CD4-positive, alpha-beta T cell (primary cell): ENCODE results near the gene GALE. TPM values are rescaled to one million over a fixed set of nuclear protein-coding genes. Genes with fewer than 3 reads are reported as not detected.
A peak's percentile ranks its signal among the peaks of the same experiment; 100 is the strongest.

Experiments used
- ATAC-seq: fragments of 200-7000 bp; cut with Tn5 transposase; one replicate; pipeline ENCODE4 v1.10.0; 2022; ENCODE audit warnings: mild to moderate bottlenecking; ENCODE audit not compliant: poor library complexity
- CTCF ChIA-PET: fragments of 350-600 bp; sonication (Branson Sonifier 250); formaldehyde crosslinking; loops from one replicate; lab custom pipeline; 2021; ENCODE audit warnings: antibody characterized with exemption, inconsistent platforms; lab: Charles Lee
- POLR2A ChIA-PET: fragments of 350-600 bp; sonication (Branson Sonifier 250); formaldehyde crosslinking; loops from one replicate; lab custom pipeline; 2021; ENCODE audit warnings: antibody characterized with exemption, inconsistent platforms; lab: Charles Lee
- DNase-seq, 14 experiments: peaks; one replicate each; pipeline ENCODE4 v3.0.0-alpha.2; 2013 to 2020; ENCODE audit warnings: mixed read lengths in 2 of 14
- H3K27ac ChIP-seq, 2 donors: one replicate each; pipeline versions ENCODE4 v1.5.1 to v1.7.0; 2013; ENCODE audit warnings: low read length in 2 of 2, low read depth in 1 of 2, mild to moderate bottlenecking in 1 of 2
- H3K27me3 ChIP-seq, 2 experiments: 1 replicate in 1 of 2; 2 replicates in 1 of 2; pipeline versions ENCODE4 v1.6.1 to v1.7.0; 2013; ENCODE audit warnings: low read length in 2 of 2, control low read depth in 1 of 2, mild to moderate bottlenecking in 1 of 2, moderate library complexity in 1 of 2; ENCODE audit not compliant: insufficient read depth in 2 of 2, control insufficient read depth in 1 of 2
- H3K36me3 ChIP-seq: one replicate; pipeline ENCODE4 v1.6.1; 2013; ENCODE audit warnings: low read length, control low read depth; ENCODE audit not compliant: insufficient read depth
- H3K4me1 ChIP-seq: one replicate; pipeline ENCODE4 v1.6.1; 2013; ENCODE audit warnings: low read length, control low read depth; ENCODE audit not compliant: insufficient read depth
- H3K4me3 ChIP-seq: one replicate; pipeline ENCODE4 v1.5.1; 2013; ENCODE audit warnings: mild to moderate bottlenecking, low read length, moderate library complexity
- H3K9me3 ChIP-seq, 2 experiments: 1 replicate in 1 of 2; 2 replicates in 1 of 2; pipeline versions ENCODE4 v1.6.1 to v1.7.0; 2013; ENCODE audit warnings: low read length in 2 of 2, mild to moderate bottlenecking in 2 of 2, control low read depth in 1 of 2, moderate library complexity in 1 of 2; ENCODE audit not compliant: control insufficient read depth in 1 of 2, insufficient read depth in 1 of 2
- H3K27ac Mint-ChIP-seq: one replicate; pipeline ENCODE4 v1.8.0; 2020; ENCODE audit warnings: mixed read lengths
- H3K27me3 Mint-ChIP-seq: one replicate; pipeline ENCODE4 v1.8.0; 2021; ENCODE audit warnings: mixed read lengths
- H3K36me3 Mint-ChIP-seq: one replicate; pipeline ENCODE4 v1.8.0; 2021; ENCODE audit warnings: low read depth, mixed read lengths
- H3K4me1 Mint-ChIP-seq: one replicate; pipeline ENCODE4 v1.8.0; 2021; ENCODE audit warnings: low read depth, mixed read lengths
- H3K4me3 Mint-ChIP-seq: one replicate; pipeline ENCODE4 v1.8.0; 2020; ENCODE audit warnings: mild to moderate bottlenecking, mixed read lengths
- H3K9me3 Mint-ChIP-seq: one replicate; pipeline ENCODE4 v1.8.0; 2020; ENCODE audit warnings: mixed read lengths
- CTCF ChIP-seq: fragments of 200-600 bp; IDR thresholded peaks from one replicate; pipeline ENCODE4 v1.8.0; 2022; ENCODE audit warnings: antibody characterized with exemption, mild to moderate bottlenecking
- intact Hi-C, 2 experiments: fragments of 100-400 bp; cut with DNase I in 1 of 2; cut with micrococcal nuclease in 1 of 2; formaldehyde crosslinking; loops; one replicate each; pipeline versions ENCODE4 v1.15.1 to v1.9.0; 2023 to 2025; cut with DNase I, micrococcal nuclease
- total RNA-seq, 174 experiments: library from RNA in 2 of 174; stranded (reverse) in 2 of 174; gene quantifications; one replicate each; pipeline ENCODE4 v1.2.3 and lab custom pipeline; 2021 to 2026

Gene GALE
- total RNA-seq, 2 experiments from 2014 or later, result 5.4 to 6.9 TPM

- Mint-ChIP-seq H3K27ac (no peak overlapping the region), H3K4me1 (no peaks in the 10 kb centered on the region), H3K9me3 (peaks cover 5% of the 10 kb centered on the region), H3K27me3 (no peaks in the 10 kb centered on the region), H3K4me3 (no peak overlapping the region), H3K36me3 (peaks cover 48% of the 10 kb centered on the region)
- Histone ChIP-seq H3K4me3 (no peak overlapping the region), H3K4me1 (no peaks in the 10 kb centered on the region), H3K27ac (no peak overlapping the region), H3K27me3 (no peaks in the 10 kb centered on the region), H3K36me3 (peaks cover 29% of the 10 kb centered on the region), H3K9me3 (peaks cover 0 to 4% of the 10 kb centered on the region in 2 experiments)
- DNase-seq (no peak), ATAC-seq (no peak)
- TF ChIP-seq CTCF, result no peak
- ChIA-PET CTCF (no interaction called here), POLR2A (no interaction called here)
- intact Hi-C loops, result no loop called here
Observed at GRCh38 chr1:23845163-23845562, 44.6 kb upstream of the GALE start.

GRCh38 chr1:23843644-23844043 lies 43.1 kb upstream of the GALE start:
- ChIA-PET POLR2A (interaction anchor here (1.0 kb wide), 1 partner anchor 43 kb away, joined by 3 read pairs; no protein-coding TSS in a partner anchor), CTCF (interaction anchor here (1.1 kb wide), 1 partner anchor 33 kb away, joined by 4 read pairs; no protein-coding TSS in a partner anchor)
- H3K27me3 ChIP-seq, result no peaks in the 10 kb centered on the region
- H3K4me3 ChIP-seq, result no peak overlapping the region
- H3K27ac ChIP-seq, result no peak overlapping the region
- Mint-ChIP-seq H3K27me3 (peaks cover under 1% of the 10 kb centered on the region), H3K4me1 (peaks cover under 1% of the 10 kb centered on the region), H3K9me3 (peaks cover 5% of the 10 kb centered on the region), H3K36me3 (peaks cover 41% of the 10 kb centered on the region), H3K27ac (no peak overlapping the region), H3K4me3 (no peak overlapping the region)
- ATAC-seq (no peak), DNase-seq (no peak)
- intact Hi-C loops, result no loop called here
- H3K36me3 ChIP-seq, result peaks cover 28% of the 10 kb centered on the region
- no peaks in the 10 kb centered on the region for H3K4me1 ChIP-seq
- peaks cover 0 to 4% of the 10 kb centered on the region in 2 experiments for H3K9me3 ChIP-seq
- TF ChIP-seq CTCF, result no peak

- Histone ChIP-seq H3K4me3 (peak overlapping the region; percentile 38), H3K27ac (no peak overlapping the region), H3K36me3 (no peaks in the 10 kb centered on the region), H3K4me1 (peaks cover 10% of the 10 kb centered on the region), H3K9me3 (no peaks in the 10 kb centered on the region), H3K27me3 (no peaks in the 10 kb centered on the region)
- ChIA-PET POLR2A (interaction anchor here (0.6 to 3.0 kb wide), 3 partner anchors 13 to 37 kb away, joined by 3 to 17 read pairs (median 3); partner anchors contain the start of gene HMGCL), CTCF (interaction anchor here (0.7 to 2.4 kb wide), 4 partner anchors 28 to 861 kb away, joined by 3 to 11 read pairs (median 4); no protein-coding TSS in a partner anchor)
- Mint-ChIP-seq H3K27ac (no peak overlapping the region), H3K27me3 (peaks cover 11% of the 10 kb centered on the region), H3K4me3 (peak overlapping the region; percentile 65), H3K9me3 (no peaks in the 10 kb centered on the region), H3K4me1 (peaks cover 12% of the 10 kb centered on the region), H3K36me3 (no peaks in the 10 kb centered on the region)
- DNase-seq (peak; percentile 63 to 89 (median 70)), ATAC-seq (peak; percentile 99)
- TF ChIP-seq CTCF, result no peak
- intact Hi-C loops, result loop anchor here (1.0 to 5.0 kb wide), 3 partner anchors 13 to 36 kb away; partner anchors contain the start of genes FUCA1 (in 1 of the 2), GALE (in 1 of the 2) and HMGCL (in 1 of the 2)
Observed at GRCh38 chr1:23838401-23838866, 37.9 kb upstream of the GALE start.
